ENCODE results near the gene ATXN3.

ATXN3 gene

DNA sequence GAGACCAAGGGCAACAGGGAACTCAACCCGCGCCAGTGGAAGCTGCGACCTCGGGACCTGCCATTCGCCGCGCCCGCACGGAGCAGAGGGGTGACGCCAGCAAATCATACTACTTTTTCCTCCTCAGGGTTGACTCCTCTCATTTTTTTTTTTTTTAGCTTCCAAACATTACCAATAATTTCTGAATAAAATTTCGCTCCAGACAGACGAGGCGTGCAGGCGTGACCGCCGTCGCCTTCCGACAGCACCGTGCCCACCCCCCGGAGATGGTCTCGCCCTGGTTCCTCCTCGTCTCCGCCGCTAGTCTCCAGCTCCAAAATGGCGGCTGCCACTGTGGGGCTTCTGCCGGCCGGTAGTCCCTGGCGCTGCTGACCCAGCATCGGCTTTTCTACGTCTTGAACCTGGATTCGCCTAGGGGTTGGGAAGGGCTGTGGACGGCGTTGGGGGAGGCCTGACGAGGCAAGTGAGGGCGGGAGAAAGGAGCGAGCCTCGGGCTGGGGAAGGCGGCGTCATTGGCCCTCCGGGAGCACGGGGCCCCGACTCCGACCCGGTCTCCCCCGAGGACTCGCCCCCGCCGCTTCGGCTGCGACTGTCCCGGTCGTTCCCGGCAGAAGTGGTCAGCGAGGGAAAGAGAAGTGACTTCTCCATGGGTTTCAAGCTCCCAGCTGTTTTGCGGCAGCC, 15.4 kb upstream of the ATXN3 start, which contains the start of the genes CPSF2 and NDUFB1:
Gene CPSF2 (plus strand): TSS at position 300 of the 681 bp plus-strand sequence. CDS start 9,016 bp downstream, outside the sequence.
Gene NDUFB1 (minus strand): TSS at position 37 of the 681 bp plus-strand sequence. CDS start 4,069 bp downstream, outside the sequence.
- peaks cover 2 to 5% of the 10 kb centered on the region in 2 donors for H3K4me1 ChIP-seq (ENCODE audit: control insufficient read depth in 2 of 2, insufficient read depth in 2 of 2, low read length in 2 of 2)
- peaks cover under 1 to 5% of the 10 kb centered on the region in 2 donors for H3K36me3 ChIP-seq (ENCODE audit: control insufficient read depth in 2 of 2, insufficient read depth in 2 of 2, low read length in 2 of 2)
- H3K27ac ChIP-seq (ENCODE audit: low read depth in 2 of 2, low read length in 2 of 2), result peak within 1 kb of the TSS; percentile 88 to 93
- H3K9me3 ChIP-seq (ENCODE audit: control insufficient read depth in 2 of 2, low read length in 2 of 2), result no peaks in the 10 kb centered on the region
- H3K4me3 ChIP-seq (ENCODE audit: low read length in 2 of 2), result peak within 1 kb of the TSS; percentile 93 to 98
- no peaks in the 10 kb centered on the region for H3K27me3 ChIP-seq (ENCODE audit: control insufficient read depth in 2 of 2, insufficient read depth in 2 of 2, low read length in 2 of 2)
- peak within 1 kb of the TSS; percentile 94 to 97 for H3K9ac ChIP-seq (ENCODE audit: low read depth in 1 of 2, low read length in 2 of 2)

- Histone ChIP-seq H3K9me3 (ENCODE audit: control insufficient read depth in 2 of 2, low read length in 2 of 2) (no peaks in the 10 kb centered on the region), H3K27ac (ENCODE audit: low read depth in 2 of 2, low read length in 2 of 2) (peak overlapping the region; percentile 88 to 93), H3K9ac (ENCODE audit: low read depth in 1 of 2, low read length in 2 of 2) (peak overlapping the region; percentile 94 to 97), H3K27me3 (ENCODE audit: control insufficient read depth in 2 of 2, insufficient read depth in 2 of 2, low read length in 2 of 2) (no peaks in the 10 kb centered on the region), H3K4me1 (ENCODE audit: control insufficient read depth in 2 of 2, insufficient read depth in 2 of 2, low read length in 2 of 2) (peaks cover 2 to 5% of the 10 kb centered on the region in 2 donors), H3K36me3 (ENCODE audit: control insufficient read depth in 2 of 2, insufficient read depth in 2 of 2, low read length in 2 of 2) (peaks cover 3 to 6% of the 10 kb centered on the region in 2 donors), H3K4me3 (ENCODE audit: low read length in 2 of 2) (peak overlapping the region; percentile 93 to 98)
These were observed 14.9 kb upstream of the ATXN3 start for GRCh38 chr14:92121207-92121669.

DNA sequence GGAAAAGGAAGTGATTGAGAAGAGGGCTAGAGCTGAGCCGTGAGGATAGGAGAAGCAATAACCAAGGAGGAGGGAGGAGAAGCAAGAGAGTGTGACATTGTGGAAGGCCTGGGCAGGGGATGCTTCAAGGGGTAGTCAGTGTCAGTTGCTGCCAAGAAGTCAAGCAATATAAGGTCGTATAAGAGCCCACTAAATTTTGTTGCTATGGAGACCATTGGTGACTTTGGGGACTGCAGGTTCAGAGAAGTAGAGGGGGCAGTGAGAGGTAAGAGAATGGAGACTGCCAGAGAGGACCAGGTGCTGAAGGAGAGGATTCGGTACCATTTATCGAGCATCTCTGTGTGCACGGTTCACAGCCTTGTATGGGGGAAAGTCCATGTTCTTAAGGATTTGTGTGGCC, 3.1 kb upstream of the ATXN3 start:
- Histone ChIP-seq H3K9ac (ENCODE audit: low read depth in 1 of 2, low read length in 2 of 2) (no peak overlapping the region), H3K27ac (ENCODE audit: low read depth in 2 of 2, low read length in 2 of 2) (no peak overlapping the region), H3K9me3 (ENCODE audit: control insufficient read depth in 2 of 2, low read length in 2 of 2) (no peaks in the 10 kb centered on the region), H3K36me3 (ENCODE audit: control insufficient read depth in 2 of 2, insufficient read depth in 2 of 2, low read length in 2 of 2) (no peaks in the 10 kb centered on the region), H3K27me3 (ENCODE audit: control insufficient read depth in 2 of 2, insufficient read depth in 2 of 2, low read length in 2 of 2) (no peaks in the 10 kb centered on the region), H3K4me3 (ENCODE audit: low read length in 2 of 2) (no peak overlapping the region), H3K4me1 (ENCODE audit: control insufficient read depth in 2 of 2, insufficient read depth in 2 of 2, low read length in 2 of 2) (peaks cover 3 to 7% of the 10 kb centered on the region in 2 donors)

DNA sequence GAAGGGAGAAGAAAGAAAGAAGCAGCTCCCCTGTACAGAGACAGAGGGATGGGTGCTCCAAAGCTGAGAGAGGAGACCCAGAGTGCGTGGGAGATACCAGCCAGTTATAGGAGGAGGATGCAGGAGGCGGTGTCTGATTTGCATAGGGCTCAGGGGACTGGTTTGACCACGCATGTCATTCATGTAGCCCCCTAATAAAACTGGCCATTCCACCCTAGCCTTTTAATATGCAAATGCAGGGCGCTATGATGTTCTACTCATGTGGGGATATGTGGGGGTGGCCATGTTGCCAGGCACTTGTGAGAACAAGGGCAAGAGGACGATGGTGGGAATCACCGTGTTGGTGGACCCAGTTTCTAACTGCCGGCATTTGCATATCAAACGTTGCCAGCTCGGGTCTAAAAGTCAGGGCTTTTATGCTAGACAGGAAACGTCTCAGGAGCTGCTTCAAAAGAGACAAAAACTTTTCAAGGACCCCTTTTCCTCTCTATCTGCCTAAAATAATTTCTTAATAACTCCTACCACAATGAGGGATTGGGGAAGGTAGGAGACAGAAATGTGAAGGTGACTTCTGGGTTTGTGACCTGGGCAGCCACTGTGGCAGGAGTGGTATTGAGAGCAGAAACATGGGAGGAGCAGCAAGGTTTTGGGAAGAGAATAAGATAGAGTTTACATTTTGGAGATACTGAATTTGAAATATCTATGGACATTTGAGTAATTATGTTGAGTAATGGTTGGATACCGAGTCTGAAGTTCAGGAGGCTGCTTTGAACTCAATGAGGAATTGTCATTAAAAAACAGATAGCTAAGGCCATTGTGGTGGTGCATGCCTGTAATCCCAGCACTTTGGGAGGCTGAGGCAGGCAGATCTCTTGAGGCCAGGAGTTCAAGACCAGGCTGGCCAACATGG, 2.2 kb upstream of the ATXN3 start:
- Histone ChIP-seq H3K9me3 (ENCODE audit: control insufficient read depth in 2 of 2, low read length in 2 of 2) (no peaks in the 10 kb centered on the region), H3K27ac (ENCODE audit: low read depth in 2 of 2, low read length in 2 of 2) (no peak overlapping the region), H3K27me3 (ENCODE audit: control insufficient read depth in 2 of 2, insufficient read depth in 2 of 2, low read length in 2 of 2) (no peaks in the 10 kb centered on the region), H3K9ac (ENCODE audit: low read depth in 1 of 2, low read length in 2 of 2) (no peak overlapping the region), H3K36me3 (ENCODE audit: control insufficient read depth in 2 of 2, insufficient read depth in 2 of 2, low read length in 2 of 2) (no peaks in the 10 kb centered on the region), H3K4me3 (ENCODE audit: low read length in 2 of 2) (no peak overlapping the region), H3K4me1 (ENCODE audit: control insufficient read depth in 2 of 2, insufficient read depth in 2 of 2, low read length in 2 of 2) (peaks cover 3 to 7% of the 10 kb centered on the region in 2 donors)

- Histone ChIP-seq H3K9ac (ENCODE audit: low read depth in 1 of 2, low read length in 2 of 2) (peak overlapping the region; percentile 78 to 84), H3K36me3 (ENCODE audit: control insufficient read depth in 2 of 2, insufficient read depth in 2 of 2, low read length in 2 of 2) (no peaks in the 10 kb centered on the region), H3K27ac (ENCODE audit: low read depth in 2 of 2, low read length in 2 of 2) (peak overlapping the region; percentile 93 to 94), H3K4me1 (ENCODE audit: control insufficient read depth in 2 of 2, insufficient read depth in 2 of 2, low read length in 2 of 2) (peaks cover 3 to 7% of the 10 kb centered on the region in 2 donors), H3K9me3 (ENCODE audit: control insufficient read depth in 2 of 2, low read length in 2 of 2) (no peaks in the 10 kb centered on the region), H3K4me3 (ENCODE audit: low read length in 2 of 2) (peak overlapping the region; percentile 84 to 86), H3K27me3 (ENCODE audit: control insufficient read depth in 2 of 2, insufficient read depth in 2 of 2, low read length in 2 of 2) (no peaks in the 10 kb centered on the region)
These were observed 564 bp downstream of the ATXN3 start for GRCh38 chr14:92105893-92106142.

- Histone ChIP-seq H3K9me3 (ENCODE audit: control insufficient read depth in 2 of 2, low read length in 2 of 2) (no peaks in the 10 kb centered on the region), H3K36me3 (ENCODE audit: control insufficient read depth in 2 of 2, insufficient read depth in 2 of 2, low read length in 2 of 2) (no peaks in the 10 kb centered on the region), H3K27ac (ENCODE audit: low read depth in 2 of 2, low read length in 2 of 2) (peak overlapping the region; percentile 93 to 94), H3K9ac (ENCODE audit: low read depth in 1 of 2, low read length in 2 of 2) (peak overlapping the region; percentile 78 to 84), H3K4me1 (ENCODE audit: control insufficient read depth in 2 of 2, insufficient read depth in 2 of 2, low read length in 2 of 2) (peaks cover 3 to 7% of the 10 kb centered on the region in 2 donors), H3K27me3 (ENCODE audit: control insufficient read depth in 2 of 2, insufficient read depth in 2 of 2, low read length in 2 of 2) (no peaks in the 10 kb centered on the region), H3K4me3 (ENCODE audit: low read length in 2 of 2) (peak overlapping the region; percentile 84 to 86)
These were observed 1.1 kb downstream of the ATXN3 start for GRCh38 chr14:92105073-92105892.

GRCh38 chr14:92103363-92103989, 2.9 kb downstream of the ATXN3 start:
- H3K27ac ChIP-seq (ENCODE audit: low read depth in 2 of 2, low read length in 2 of 2), result no peak overlapping the region
- no peak overlapping the region for H3K9ac ChIP-seq (ENCODE audit: low read depth in 1 of 2, low read length in 2 of 2)
- H3K36me3 ChIP-seq (ENCODE audit: control insufficient read depth in 2 of 2, insufficient read depth in 2 of 2, low read length in 2 of 2), result no peaks in the 10 kb centered on the region
- no peak overlapping the region for H3K4me3 ChIP-seq (ENCODE audit: low read length in 2 of 2)
- H3K9me3 ChIP-seq (ENCODE audit: control insufficient read depth in 2 of 2, low read length in 2 of 2), result no peaks in the 10 kb centered on the region
- H3K27me3 ChIP-seq (ENCODE audit: control insufficient read depth in 2 of 2, insufficient read depth in 2 of 2, low read length in 2 of 2), result no peaks in the 10 kb centered on the region
- H3K4me1 ChIP-seq (ENCODE audit: control insufficient read depth in 2 of 2, insufficient read depth in 2 of 2, low read length in 2 of 2), result peaks cover 5 to 7% of the 10 kb centered on the region in 2 donors

DNA sequence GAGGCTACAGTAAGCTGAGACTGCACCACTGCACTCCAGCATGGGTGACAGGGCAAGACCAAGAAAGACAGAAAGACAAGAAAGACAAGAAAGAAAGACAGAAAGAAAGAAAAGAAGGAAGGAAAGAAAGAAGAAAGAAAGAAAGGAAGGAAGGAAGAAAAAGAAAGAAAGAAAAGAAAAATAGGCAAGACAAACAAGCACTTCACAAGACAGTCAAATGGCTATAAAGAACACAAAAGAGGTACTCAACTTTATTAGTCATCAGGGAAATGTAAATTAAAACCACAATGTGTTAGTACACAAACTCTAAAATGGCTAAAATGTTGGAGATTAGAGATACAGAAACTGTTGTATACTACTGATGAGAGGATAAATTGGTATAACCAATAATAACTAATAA, 6.6 kb downstream of the ATXN3 start:
- no peak overlapping the region for H3K9ac ChIP-seq (ENCODE audit: low read depth in 1 of 2, low read length in 2 of 2)
- no peak overlapping the region for H3K4me3 ChIP-seq (ENCODE audit: low read length in 2 of 2)
- H3K4me1 ChIP-seq (ENCODE audit: control insufficient read depth in 2 of 2, insufficient read depth in 2 of 2, low read length in 2 of 2), result peaks cover 2 to 4% of the 10 kb centered on the region in 2 donors
- no peaks in the 10 kb centered on the region for H3K9me3 ChIP-seq (ENCODE audit: control insufficient read depth in 2 of 2, low read length in 2 of 2)
- peaks cover 7 to 9% of the 10 kb centered on the region in 2 donors for H3K36me3 ChIP-seq (ENCODE audit: control insufficient read depth in 2 of 2, insufficient read depth in 2 of 2, low read length in 2 of 2)
- no peak overlapping the region for H3K27ac ChIP-seq (ENCODE audit: low read depth in 2 of 2, low read length in 2 of 2)
- no peaks in the 10 kb centered on the region for H3K27me3 ChIP-seq (ENCODE audit: control insufficient read depth in 2 of 2, insufficient read depth in 2 of 2, low read length in 2 of 2)

GRCh38 chr14:92093320-92093719, 13.1 kb downstream of the ATXN3 start:
- H3K9me3 ChIP-seq (ENCODE audit: control insufficient read depth in 2 of 2, low read length in 2 of 2), result no peaks in the 10 kb centered on the region
- no peak overlapping the region for H3K27ac ChIP-seq (ENCODE audit: low read depth in 2 of 2, low read length in 2 of 2)
- H3K4me3 ChIP-seq (ENCODE audit: low read length in 2 of 2), result no peak overlapping the region
- H3K36me3 ChIP-seq (ENCODE audit: control insufficient read depth in 2 of 2, insufficient read depth in 2 of 2, low read length in 2 of 2), result peaks cover 15 to 19% of the 10 kb centered on the region in 2 donors
- H3K27me3 ChIP-seq (ENCODE audit: control insufficient read depth in 2 of 2, insufficient read depth in 2 of 2, low read length in 2 of 2), result no peaks in the 10 kb centered on the region
- H3K9ac ChIP-seq (ENCODE audit: low read depth in 1 of 2, low read length in 2 of 2), result no peak overlapping the region
- no peaks in the 10 kb centered on the region for H3K4me1 ChIP-seq (ENCODE audit: control insufficient read depth in 2 of 2, insufficient read depth in 2 of 2, low read length in 2 of 2)
